Neural progenitor cell (in vitro differentiated cells): ENCODE measurements around the gene FAM167B. TPM values are rescaled to one million over a fixed set of nuclear protein-coding genes. Genes with fewer than 3 reads are reported as not detected.
A peak's percentile ranks its signal among the peaks of the same experiment; 100 is the strongest.

Source experiments
- DNase-seq: peaks from one replicate; pipeline ENCODE4 v3.0.0-alpha.2; 2016; ENCODE audit warnings: low spot score
- H2AFZ ChIP-seq: fragments of 200-600 bp; sonication (generic); replicated peaks from 2 replicates; pipeline ENCODE4 v1.6.1; 2016; ENCODE audit warnings: antibody characterized with exemption
- H3F3A ChIP-seq: fragments of 200-600 bp; sonication (generic); 2 replicates; pipeline ENCODE4 v1.6.1; 2016; ENCODE audit warnings: antibody characterized with exemption, low read depth
- H3K27ac ChIP-seq: fragments of 200-600 bp; sonication (generic); 2 replicates; pipeline ENCODE4 v1.5.1; 2016; ENCODE audit warnings: mild to moderate bottlenecking
- H3K27me3 ChIP-seq: fragments of 200-600 bp; sonication (generic); 2 replicates; pipeline ENCODE4 v1.6.1; 2016; ENCODE audit warnings: mild to moderate bottlenecking, moderate library complexity
- H3K36me3 ChIP-seq: fragments of 200-600 bp; sonication (generic); 2 replicates; pipeline ENCODE4 v1.5.1; 2016
- H3K4me1 ChIP-seq: fragments of 200-600 bp; sonication (generic); 2 replicates; pipeline ENCODE4 v1.6.1; 2016; ENCODE audit warnings: mixed run types
- H3K4me2 ChIP-seq: fragments of 200-600 bp; sonication (generic); 2 replicates; pipeline ENCODE4 v1.6.1; 2016
- H3K4me3 ChIP-seq: fragments of 200-600 bp; sonication (generic); 2 replicates; pipeline ENCODE4 v1.5.1; 2016
- H3K79me2 ChIP-seq: fragments of 200-600 bp; sonication (generic); 2 replicates; pipeline ENCODE4 v1.6.1; 2016; ENCODE audit warnings: low read depth
- H3K9ac ChIP-seq: fragments of 200-600 bp; sonication (generic); 2 replicates; pipeline ENCODE4 v1.6.1; 2016
- H3K9me3 ChIP-seq: fragments of 200-600 bp; sonication (generic); 2 replicates; pipeline ENCODE4 v1.5.1; 2016; ENCODE audit warnings: low read depth
- H4K20me1 ChIP-seq: fragments of 200-600 bp; sonication (generic); 2 replicates; pipeline ENCODE4 v1.6.1; 2016; ENCODE audit warnings: low read depth
- H3K27ac Mint-ChIP-seq: 3 replicates; pipeline ENCODE4 v1.8.0; 2021; ENCODE audit warnings: mixed read lengths
- H3K27me3 Mint-ChIP-seq: 2 replicates; pipeline ENCODE4 v1.8.0; 2022; ENCODE audit warnings: low read depth, mild to moderate bottlenecking, inconsistent platforms, moderate library complexity, mixed read lengths; ENCODE audit not compliant: insufficient read depth
- H3K36me3 Mint-ChIP-seq: 3 replicates; pipeline ENCODE4 v1.8.0; 2021; ENCODE audit warnings: mixed read lengths
- H3K4me1 Mint-ChIP-seq: 3 replicates; pipeline ENCODE4 v1.8.0; 2021; ENCODE audit warnings: mixed read lengths
- H3K4me3 Mint-ChIP-seq: 3 replicates; pipeline ENCODE4 v1.8.0; 2021; ENCODE audit warnings: mild to moderate bottlenecking, moderate library complexity, mixed read lengths
- H3K9me3 Mint-ChIP-seq: 3 replicates; pipeline ENCODE4 v1.8.0; 2020; ENCODE audit warnings: mixed read lengths
- CTCF ChIP-seq: fragments of 200-600 bp; sonication (generic); IDR thresholded peaks from 2 replicates; pipeline ENCODE4 v1.5.1; 2017; ENCODE audit warnings: antibody characterized with exemption, mild to moderate bottlenecking
- EZH2 ChIP-seq: fragments of 200-600 bp; sonication (generic); IDR thresholded peaks from 2 replicates; pipeline ENCODE4 v1.6.1; 2017; ENCODE audit warnings: antibody characterized with exemption, mild to moderate bottlenecking, moderate library complexity
- EZH2phosphoT487 ChIP-seq: fragments of 200-600 bp; sonication (generic); IDR thresholded peaks from 2 replicates; pipeline ENCODE4 v1.6.1; 2017; ENCODE audit warnings: antibody characterized with exemption
- total RNA-seq: library from RNA; depleted of rRNA; stranded (reverse); fragments of >200 nt; gene quantifications from 2 replicates; pipeline ENCODE4 v1.2.3, GENCODE V29; 2015; ENCODE audit warnings: low replicate concordance

Gene FAM167B
- total RNA-seq, 1 donor from 2014 or later, result 0.17 TPM

- Histone ChIP-seq H3K9me3 (no peaks in the 10 kb centered on the region), H3K79me2 (no peaks in the 10 kb centered on the region), H2AFZ (no peak overlapping the region), H3F3A (peaks cover 8% of the 10 kb centered on the region), H3K4me1 (peaks cover 5% of the 10 kb centered on the region), H3K9ac (no peak overlapping the region), H3K27me3 (peaks cover 11% of the 10 kb centered on the region), H4K20me1 (no peaks in the 10 kb centered on the region), H3K36me3 (no peaks in the 10 kb centered on the region), H3K4me3 (no peak overlapping the region), H3K27ac (no peak overlapping the region), H3K4me2 (no peak overlapping the region)
- TF ChIP-seq CTCF (no peak), EZH2phosphoT487 (no peak), EZH2 (no peak)
- H3K4me1 Mint-ChIP-seq, result peaks cover 15% of the 10 kb centered on the region
- H3K4me3 Mint-ChIP-seq, result no peak overlapping the region
- no peaks in the 10 kb centered on the region for H3K9me3 Mint-ChIP-seq
- peaks cover 9% of the 10 kb centered on the region for H3K36me3 Mint-ChIP-seq
- H3K27me3 Mint-ChIP-seq, result peaks cover 4% of the 10 kb centered on the region
- no peak overlapping the region for H3K27ac Mint-ChIP-seq
- no peak for DNase-seq
These were observed 38.6 kb upstream of the FAM167B start for GRCh38 chr1:32208469-32208868.

GRCh38 chr1:32208891-32209328, 38.1 kb upstream of the FAM167B start, which contains the start of gene DCDC2B:
TSS of gene DCDC2B (plus strand) at chr1:32209089. CDS start at chr1:32209094, 5 bp downstream.
- H3K9me3 ChIP-seq, result no peaks in the 10 kb centered on the region
- H3F3A ChIP-seq, result peaks cover 8% of the 10 kb centered on the region
- no peaks in the 10 kb centered on the region for H3K79me2 ChIP-seq
- Mint-ChIP-seq H3K4me3 (peak within 1 kb of the TSS; percentile 35), H3K4me1 (peaks cover 15% of the 10 kb centered on the region), H3K9me3 (no peaks in the 10 kb centered on the region), H3K36me3 (peaks cover 9% of the 10 kb centered on the region), H3K27me3 (peaks cover 3% of the 10 kb centered on the region), H3K27ac (peak within 1 kb of the TSS; percentile 53)
- no peak within 1 kb of the TSS for H3K27ac ChIP-seq
- peaks cover 5% of the 10 kb centered on the region for H3K4me1 ChIP-seq
- no peaks in the 10 kb centered on the region for H3K36me3 ChIP-seq
- H3K27me3 ChIP-seq, result peaks cover 11% of the 10 kb centered on the region
- no peak within 1 kb of the TSS for H3K4me3 ChIP-seq
- no peak within 1 kb of the TSS for H2AFZ ChIP-seq
- no peak within 1 kb of the TSS for H3K4me2 ChIP-seq
- no peaks in the 10 kb centered on the region for H4K20me1 ChIP-seq
- no peak for DNase-seq
- no peak for TF ChIP-seq EZH2phosphoT487
- no peak for TF ChIP-seq EZH2
- no peak for TF ChIP-seq CTCF
- H3K9ac ChIP-seq, result no peak within 1 kb of the TSS

- DNase-seq, result peak; percentile 83
- H3K9me3 ChIP-seq, result no peaks in the 10 kb centered on the region
- H3K27ac Mint-ChIP-seq, result peak overlapping the region; percentile 29
- no peak overlapping the region for H3K27ac ChIP-seq
- H3K27me3 Mint-ChIP-seq, result peaks cover 6% of the 10 kb centered on the region
- no peaks in the 10 kb centered on the region for H3K27me3 ChIP-seq
- peaks cover 2% of the 10 kb centered on the region for H3K4me1 ChIP-seq
- H4K20me1 ChIP-seq, result no peaks in the 10 kb centered on the region
- H3K9ac ChIP-seq, result no peak overlapping the region
- no peaks in the 10 kb centered on the region for H3K36me3 ChIP-seq
- H3K4me2 ChIP-seq, result no peak overlapping the region
- no peak overlapping the region for H3K4me3 ChIP-seq
- no peak for TF ChIP-seq EZH2phosphoT487
- TF ChIP-seq CTCF, result peak; percentile 77
- no peak overlapping the region for H2AFZ ChIP-seq
- H3F3A ChIP-seq, result no peaks in the 10 kb centered on the region
- no peak overlapping the region for H3K4me3 Mint-ChIP-seq
- H3K79me2 ChIP-seq, result peaks cover 7% of the 10 kb centered on the region
- peaks cover 6% of the 10 kb centered on the region for H3K36me3 Mint-ChIP-seq
- H3K4me1 Mint-ChIP-seq, result peaks cover 8% of the 10 kb centered on the region
- no peaks in the 10 kb centered on the region for H3K9me3 Mint-ChIP-seq
These were observed 31.2 kb upstream of the FAM167B start for GRCh38 chr1:32215629-32216480.
